Activated naive CD4-positive, alpha-beta T cell treated with anti-CD3 and anti-CD28 coated beads for 36 hours (primary cell): ENCODE measurements around the gene CBY2. TPM values are rescaled to one million over a fixed set of nuclear protein-coding genes. Genes with fewer than 3 reads are reported as not detected.
"Not testable (repeated sequence)": the region's sequence is repeated elsewhere in the genome, so short reads cannot be mapped to it uniquely, and the experiment has no call there.

ENCODE experiments used
- CTCF ChIA-PET: fragments of 350-600 bp; sonication (Branson Sonifier 250); formaldehyde crosslinking; loops from one replicate; lab custom pipeline; 2021; ENCODE audit warnings: antibody characterized with exemption; lab: Charles Lee
- DNase-seq: peaks from one replicate; pipeline ENCODE4 v3.0.0-alpha.2; 2020
- H3K27ac Mint-ChIP-seq: one replicate; pipeline ENCODE4 v1.8.0; 2021; ENCODE audit warnings: mild to moderate bottlenecking, mixed read lengths
- H3K27me3 Mint-ChIP-seq: one replicate; pipeline ENCODE4 v1.8.0; 2021; ENCODE audit warnings: low read depth, mixed read lengths
- H3K36me3 Mint-ChIP-seq: one replicate; pipeline ENCODE4 v1.8.0; 2021; ENCODE audit warnings: low read depth, mixed read lengths
- H3K4me1 Mint-ChIP-seq: one replicate; pipeline ENCODE4 v1.8.0; 2021; ENCODE audit warnings: low read depth, mixed read lengths
- H3K4me3 Mint-ChIP-seq: one replicate; pipeline ENCODE4 v1.8.0; 2021; ENCODE audit warnings: mild to moderate bottlenecking, moderate library complexity, mixed read lengths
- H3K9me3 Mint-ChIP-seq: one replicate; pipeline ENCODE4 v1.8.0; 2021; ENCODE audit warnings: mixed read lengths
- intact Hi-C: fragments of 100-400 bp; cut with micrococcal nuclease; formaldehyde crosslinking; loops from one replicate; pipeline ENCODE4 v1.15.1; 2023
- total RNA-seq, 2 experiments: library from RNA; stranded (reverse); gene quantifications; one replicate each; pipeline ENCODE4 v1.2.3, GENCODE V29; 2021

CBY2 gene
- total RNA-seq, 2 experiments from 2014 or later: not detected

- H3K4me1 Mint-ChIP-seq, DNase-seq, H3K9me3 Mint-ChIP-seq, H3K4me3 Mint-ChIP-seq, intact Hi-C loops, H3K27ac Mint-ChIP-seq, H3K36me3 Mint-ChIP-seq, H3K27me3 Mint-ChIP-seq, CTCF ChIA-PET: not testable (repeated sequence)
Measured at GRCh38 chr13:45756498-45756897, 54.4 kb downstream of the CBY2 start.

DNA sequence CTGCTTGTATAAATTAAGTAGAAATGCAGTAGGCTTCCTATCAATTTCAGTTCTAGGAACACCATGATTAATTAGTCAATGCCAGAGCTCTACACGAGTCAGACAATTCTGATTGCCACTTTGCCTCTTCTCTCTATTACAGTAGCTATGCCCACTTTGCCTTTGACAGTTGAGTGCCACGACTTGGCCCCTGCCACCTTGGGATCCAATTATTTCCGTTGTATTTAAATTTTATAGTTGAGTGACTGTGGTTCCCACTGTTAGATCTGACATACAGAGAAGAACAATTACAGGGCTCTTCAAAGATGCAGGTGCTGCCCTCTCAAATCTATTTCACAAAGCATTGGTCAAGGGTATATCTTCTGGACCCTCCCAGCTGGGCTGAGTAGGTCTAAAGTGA is 55.5 kb downstream of the CBY2 start:
- H3K27ac Mint-ChIP-seq, CTCF ChIA-PET, H3K27me3 Mint-ChIP-seq, DNase-seq, H3K36me3 Mint-ChIP-seq, H3K4me1 Mint-ChIP-seq, H3K4me3 Mint-ChIP-seq, H3K9me3 Mint-ChIP-seq, intact Hi-C loops: not testable (repeated sequence)

DNA sequence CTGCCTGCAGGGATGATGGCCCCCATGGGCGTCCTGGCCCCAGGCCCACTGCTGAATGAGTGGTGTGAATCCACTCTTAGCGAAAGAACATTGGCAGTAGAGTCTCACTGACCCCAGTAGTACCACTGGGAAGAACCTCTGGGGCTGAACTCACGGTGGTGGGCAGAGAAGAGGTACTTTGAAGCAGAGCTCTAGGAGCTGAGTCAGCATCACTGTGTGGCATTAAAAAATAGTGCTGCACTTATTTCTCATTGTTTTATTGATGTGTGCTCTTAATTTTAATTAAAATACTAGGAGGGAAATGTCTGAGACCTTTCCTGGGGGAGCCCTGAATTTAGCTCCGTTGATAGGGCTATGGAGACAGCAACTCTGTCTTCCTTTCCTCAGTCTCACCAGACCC is 61.3 kb downstream of the CBY2 start:
- no peaks in the 10 kb centered on the region for H3K9me3 Mint-ChIP-seq
- CTCF ChIA-PET: interaction anchor here (0.6 kb wide), 1 partner anchor 1323 kb away, joined by 3 read pairs; no protein-coding TSS in a partner anchor
- no peak for DNase-seq

More for the DNA sequence above, 61.3 kb downstream of the CBY2 start:
- H3K27me3 Mint-ChIP-seq: no peaks in the 10 kb centered on the region
- intact Hi-C loops: no loop called here
- no peaks in the 10 kb centered on the region for H3K36me3 Mint-ChIP-seq
- H3K4me1 Mint-ChIP-seq: peaks cover 1% of the 10 kb centered on the region
- no peak overlapping the region for H3K27ac Mint-ChIP-seq
- H3K4me3 Mint-ChIP-seq: no peak overlapping the region

Other genes with a start within 250 kb of the CBY2 start
- 10 to 100 TPM; 19.1 to 19.3 TPM for gene COG3, start 237.4 kb upstream of the CBY2 start, total RNA-seq
- gene ERICH6B, start 86.6 kb upstream of the CBY2 start, total RNA-seq: not detected
- gene SIAH3, start 149.4 kb downstream of the CBY2 start, total RNA-seq: under 1 TPM; 0.07 to 0.12 TPM